Stimulated activated CD4-positive, alpha-beta T cell treated with anti-CD3 and anti-CD28 coated beads, Interleukin-1b, Interleukin-23, amount 100 ng/mL, for 4 hours (primary cell): Measurements from ENCODE around the gene IGFBP5.

Experiments
- DNase-seq, 2 donors: peaks; one replicate each; pipeline ENCODE4 v3.0.0-alpha.2; 2020; ENCODE audit warnings: low read depth in 2 of 2

The IGFBP5 gene

GRCh38 chr2:216664593-216665034 lies 30.7 kb downstream of the IGFBP5 start:
- DNase-seq, result no peak

- no peak for DNase-seq
Observed at GRCh38 chr2:216663846-216664245, 31.5 kb downstream of the IGFBP5 start.

- DNase-seq, result no peak
Observed at GRCh38 chr2:216663106-216663505, 32.2 kb downstream of the IGFBP5 start.

DNA sequence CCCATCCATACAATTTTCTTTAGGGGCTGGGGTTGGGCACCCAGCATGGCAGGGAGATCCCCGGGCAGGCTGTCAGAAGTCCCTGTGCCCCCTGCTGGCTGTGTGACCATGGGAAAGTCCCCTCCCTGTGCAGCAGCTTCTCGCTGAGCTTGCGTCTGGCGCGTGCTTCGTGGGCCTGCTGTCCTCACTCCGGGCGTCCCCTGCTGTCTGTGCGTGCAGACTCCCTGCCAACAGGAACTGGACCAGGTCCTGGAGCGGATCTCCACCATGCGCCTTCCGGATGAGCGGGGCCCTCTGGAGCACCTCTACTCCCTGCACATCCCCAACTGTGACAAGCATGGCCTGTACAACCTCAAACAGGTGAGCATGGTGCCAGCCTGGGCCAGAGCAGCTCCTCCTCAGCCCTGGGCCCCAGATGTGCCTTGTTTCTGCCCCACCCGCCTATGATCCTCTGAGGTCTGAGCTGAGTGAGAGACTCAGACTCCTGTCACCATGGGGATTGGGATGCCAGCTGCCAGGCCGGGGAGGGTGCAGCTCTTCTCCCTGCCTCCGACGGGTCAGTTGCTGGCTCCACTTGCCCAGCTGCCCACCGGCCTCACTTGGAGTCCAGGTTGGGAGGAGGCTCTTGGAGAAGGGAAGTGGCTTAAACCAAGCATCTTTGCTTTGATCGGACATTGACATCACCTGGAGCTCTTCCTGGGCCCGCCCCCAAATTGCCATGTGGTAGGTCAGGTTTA lies 33.5 kb downstream of the IGFBP5 start:
- no peak for DNase-seq

GRCh38 chr2:216661051-216661450 lies 34.3 kb downstream of the IGFBP5 start:
- DNase-seq, result no peak

GRCh38 chr2:216660496-216660895 lies 34.9 kb downstream of the IGFBP5 start:
- DNase-seq, result no peak

GRCh38 chr2:216659276-216659675 lies 36.1 kb downstream of the IGFBP5 start:
- no peak for DNase-seq

- no peak for DNase-seq
Observed at GRCh38 chr2:216658757-216659156, 36.6 kb downstream of the IGFBP5 start.

DNA sequence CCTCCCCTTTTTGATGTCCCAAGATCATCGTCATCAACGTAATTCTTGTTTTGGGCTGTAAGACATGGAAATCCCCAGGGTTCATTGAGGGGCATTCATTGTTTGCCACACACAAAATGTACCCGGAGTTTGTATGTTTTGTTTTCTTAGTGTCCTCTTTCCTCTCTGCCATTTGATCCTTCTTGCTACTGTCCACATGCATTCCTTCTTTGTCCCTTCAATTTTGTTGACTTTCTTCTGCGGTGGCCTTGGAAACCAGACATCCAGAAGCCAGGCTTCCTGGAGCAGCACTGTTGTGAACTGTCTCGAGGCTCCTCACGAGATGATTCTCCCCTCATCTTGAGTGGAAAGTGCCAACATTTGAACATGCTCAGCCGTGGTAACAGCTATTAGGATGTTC lies 37.4 kb downstream of the IGFBP5 start:
- DNase-seq, result no peak

DNA sequence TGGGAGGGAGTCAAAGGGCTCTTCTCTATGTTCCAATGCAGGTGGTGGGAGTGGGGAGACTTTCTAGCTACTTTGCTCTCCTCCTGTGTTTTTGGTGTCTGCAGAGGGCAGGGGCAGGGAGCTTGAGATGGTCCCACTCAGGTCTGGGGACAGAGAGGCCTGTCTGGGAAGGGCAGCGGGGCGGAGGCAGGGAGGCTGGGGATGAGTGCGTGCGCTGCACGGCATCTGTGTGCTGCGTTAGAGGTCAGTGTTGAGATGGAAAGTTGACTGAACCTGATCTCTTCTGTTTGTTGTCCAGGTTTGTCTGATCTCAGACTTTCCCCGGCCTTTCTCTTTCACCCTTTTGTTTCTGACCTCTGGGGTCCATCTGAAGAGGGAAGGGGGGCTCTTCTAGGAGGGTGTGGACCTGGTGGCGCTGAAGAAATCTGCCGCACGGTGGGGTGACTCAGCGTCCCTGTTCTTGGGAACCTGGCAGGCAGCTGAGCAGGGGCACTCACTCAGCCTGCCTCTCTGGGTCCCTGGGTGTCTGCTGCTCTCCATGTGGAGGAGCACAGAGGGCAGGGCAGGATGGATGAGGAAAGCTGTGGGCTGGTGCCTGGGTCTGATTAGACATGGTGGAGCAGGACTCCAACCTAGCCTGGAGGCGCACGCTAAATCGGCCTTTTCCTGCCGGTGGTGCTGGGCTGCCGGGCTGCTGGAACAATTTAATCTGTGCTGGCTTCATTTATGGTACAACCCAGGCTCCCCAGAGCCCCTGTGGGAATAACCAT lies 38.1 kb downstream of the IGFBP5 start:
- no peak for DNase-seq

DNA sequence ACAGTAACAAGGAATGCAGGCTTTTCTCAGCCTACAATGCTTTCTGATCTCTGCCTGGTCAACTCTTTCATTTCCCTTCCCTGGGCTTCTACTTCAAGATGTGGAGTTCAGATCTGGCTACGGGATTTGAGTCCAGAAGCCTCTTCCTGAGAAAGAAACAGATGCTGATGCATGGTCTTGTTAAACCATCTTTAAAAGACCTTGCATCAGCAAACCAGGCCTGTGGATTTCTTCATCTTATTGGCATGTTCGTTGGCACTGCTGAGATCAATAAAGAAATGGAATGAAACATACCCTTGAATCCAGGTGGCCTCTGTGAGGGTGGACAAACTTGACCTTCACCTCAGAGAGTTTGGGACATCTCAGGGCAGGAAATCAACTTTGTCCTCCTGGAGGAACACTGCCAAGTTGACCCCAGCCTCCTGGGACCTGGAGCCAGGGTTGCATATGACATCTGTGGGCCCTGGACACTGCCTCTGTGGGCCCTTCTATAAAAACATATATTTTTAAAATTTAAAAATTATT lies 40.8 kb downstream of the IGFBP5 start:
- no peak for DNase-seq

- no peak for DNase-seq
Observed at GRCh38 chr2:216653931-216654365, 41.4 kb downstream of the IGFBP5 start.

DNA sequence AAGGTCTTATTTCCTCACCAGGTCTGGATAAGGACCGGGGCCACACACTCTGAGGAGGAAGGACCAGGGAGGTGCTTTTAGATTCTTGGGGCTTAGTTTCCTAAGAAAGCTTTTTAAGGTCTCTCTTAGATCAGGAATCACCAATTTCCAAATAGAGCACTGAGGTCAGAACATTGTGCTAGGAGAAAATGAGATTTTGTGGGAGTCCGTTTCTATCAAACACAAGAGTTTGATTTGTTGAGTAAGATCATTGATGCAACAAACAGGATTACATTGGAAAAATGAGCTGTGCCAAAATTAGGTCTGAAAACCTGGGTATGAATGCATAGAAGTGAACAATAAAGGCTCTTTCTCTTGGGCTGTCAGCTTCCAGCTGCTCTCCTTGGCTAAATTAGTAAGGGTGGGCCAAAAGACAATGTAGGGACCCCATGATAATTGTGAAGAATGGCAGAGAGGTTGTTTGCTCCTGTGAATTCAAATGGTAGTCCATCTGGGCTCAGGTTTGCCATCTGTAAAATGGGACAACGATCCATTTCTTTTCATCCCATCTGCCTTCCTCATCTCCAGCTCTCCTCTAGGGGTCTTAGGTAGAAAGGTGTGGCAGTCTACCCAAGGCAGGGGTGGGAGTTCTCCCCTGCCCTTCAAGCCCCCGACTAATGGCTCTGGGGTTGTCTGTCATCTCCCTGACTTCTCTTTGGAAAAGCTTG lies 42.1 kb downstream of the IGFBP5 start:
- no peak for DNase-seq

- DNase-seq, result no peak
Observed at GRCh38 chr2:216652566-216652965, 42.8 kb downstream of the IGFBP5 start.

DNA sequence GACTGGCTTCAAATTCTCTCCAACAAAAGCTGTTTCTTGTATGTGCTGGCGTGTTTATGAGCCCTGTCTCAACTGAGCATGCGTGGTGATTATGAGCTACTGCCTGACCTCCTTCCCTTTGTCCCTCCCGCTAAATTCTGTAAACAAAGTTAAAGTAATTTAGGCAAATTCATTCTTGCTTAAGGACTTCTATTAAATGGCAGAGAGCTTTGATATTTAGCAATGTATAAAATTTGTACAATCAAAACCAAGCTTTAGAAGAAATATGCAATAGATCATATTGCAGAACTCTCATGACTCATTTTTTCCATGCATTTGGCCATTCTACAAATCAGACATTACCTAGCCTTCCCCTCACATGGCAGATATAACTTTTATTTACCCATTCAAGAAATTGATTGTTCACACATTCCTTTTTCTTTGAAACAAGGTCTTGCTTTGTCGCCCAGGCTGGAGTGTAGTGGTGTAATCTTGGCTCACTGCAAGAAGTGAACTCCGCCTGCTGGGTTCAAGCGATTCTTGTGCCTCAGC lies 43.9 kb downstream of the IGFBP5 start:
- no peak for DNase-seq

- no peak for DNase-seq
Observed at GRCh38 chr2:216650626-216651257, 44.6 kb downstream of the IGFBP5 start.

GRCh38 chr2:216649574-216649973 lies 45.8 kb downstream of the IGFBP5 start:
- no peak for DNase-seq

DNA sequence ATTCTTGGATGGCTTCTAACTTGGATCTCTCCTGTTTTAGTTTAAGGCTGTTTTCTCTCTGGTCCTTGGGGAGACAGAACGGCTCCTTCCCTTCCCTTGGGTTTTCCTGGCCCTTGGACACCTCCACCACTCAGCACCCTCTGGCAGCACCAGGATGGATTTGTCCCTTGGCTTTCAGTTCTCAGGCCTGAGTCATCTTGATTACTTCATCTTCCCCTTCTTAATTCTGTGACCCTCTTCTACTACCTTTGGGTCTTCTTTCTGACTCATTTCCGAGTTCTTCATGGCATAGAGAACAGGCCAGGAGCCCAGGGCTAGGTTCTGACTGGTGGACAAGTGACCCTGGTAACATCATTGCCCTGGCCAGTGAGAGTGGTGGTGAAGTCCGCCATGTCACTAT lies 47.2 kb downstream of the IGFBP5 start:
- DNase-seq, result no peak

DNA sequence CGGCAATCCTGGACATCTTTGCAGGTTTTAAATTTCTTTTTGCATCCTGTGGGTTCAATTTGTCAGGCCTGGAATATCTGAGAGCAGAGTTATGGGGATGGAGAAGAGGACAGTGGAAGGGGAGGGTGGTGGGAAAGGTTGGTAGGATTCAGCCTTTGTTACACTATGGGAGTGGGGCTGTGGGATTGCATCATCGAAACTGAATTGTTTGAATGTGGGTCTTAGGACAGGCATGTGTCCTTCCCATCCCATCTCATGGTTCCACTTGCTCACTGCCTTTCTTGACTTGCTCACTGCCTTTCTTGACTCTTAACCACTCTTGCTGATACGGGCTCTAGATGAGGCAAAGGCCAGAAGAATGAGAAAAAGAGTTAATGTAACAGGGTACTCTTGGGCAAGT lies 49.2 kb downstream of the IGFBP5 start:
- no peak for DNase-seq

GRCh38 chr2:216645636-216645950 lies 49.8 kb downstream of the IGFBP5 start:
- no peak for DNase-seq

DNA sequence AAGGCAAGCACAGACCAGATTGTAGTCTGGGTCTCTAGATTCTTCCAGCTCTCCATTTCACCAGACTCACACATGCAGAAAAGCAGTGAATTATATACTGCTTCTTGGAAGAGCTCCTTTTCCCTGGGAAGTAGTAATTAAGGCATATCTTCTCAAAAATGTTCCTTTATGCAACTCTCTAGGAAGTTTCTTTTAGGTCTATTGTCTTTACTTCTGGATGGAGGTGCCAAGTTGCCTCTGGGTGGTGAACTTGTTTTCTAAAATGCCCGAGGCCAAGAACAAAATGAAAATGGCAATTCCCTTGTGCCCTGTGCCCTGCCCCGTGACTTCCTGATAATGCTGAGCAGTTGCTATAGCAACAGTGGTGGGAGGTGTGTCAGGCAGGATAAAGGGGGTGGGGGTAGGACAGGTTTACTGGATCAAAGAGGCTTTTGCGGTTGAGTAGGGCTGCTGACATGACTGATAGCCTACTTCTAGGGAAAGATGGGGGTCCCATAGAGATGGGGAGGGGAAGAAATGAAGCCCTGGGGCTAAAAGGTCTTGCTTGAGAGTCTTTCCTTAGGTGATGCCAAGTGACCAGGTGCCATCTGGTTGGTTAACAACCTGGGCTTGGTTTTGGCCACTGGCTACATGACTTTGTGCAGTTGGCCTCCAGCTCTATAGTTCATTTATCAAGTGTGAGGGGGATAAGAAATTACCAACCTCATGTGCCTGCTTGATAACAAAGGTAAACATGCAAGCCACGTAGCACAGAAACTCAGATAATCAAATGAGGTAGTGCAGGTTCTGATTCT lies 50.3 kb downstream of the IGFBP5 start:
- DNase-seq, result no peak
